Endothelial cell of umbilical vein (primary cell): Measurements from ENCODE around the gene RBM15B. TPM values are rescaled to one million over a fixed set of nuclear protein-coding genes. Genes with fewer than 3 reads are reported as not detected.
A peak's percentile ranks its signal among the peaks of the same experiment; 100 is the strongest.

Experiments used
- BruUV-seq: library from RNA; stranded (reverse); fragments of 400-500 nt; replicated peaks from 2 replicates; lab custom pipeline; 2021; lab: Mats Ljungman, UMichigan
- CTCF ChIA-PET: fragments of 300-600, 350-600 bp; sonication (Branson Sonifier 250); formaldehyde crosslinking; loops from one replicate; lab custom pipeline; 2021; ENCODE audit warnings: antibody characterized with exemption, inconsistent platforms; lab: Charles Lee
- POLR2A ChIA-PET: fragments of 300-600, 350-600 bp; sonication (Branson Sonifier 250); formaldehyde crosslinking; loops from one replicate; lab custom pipeline; 2021; ENCODE audit warnings: antibody characterized with exemption, inconsistent platforms; lab: Charles Lee
- DNase-seq: peaks from one replicate; pipeline ENCODE4 v3.0.0-alpha.2; 2011; ENCODE audit warnings: low read depth, low spot score
- FAIRE-seq: peaks from 2 replicates; lab custom pipeline; 2011; peaks lifted over from hg19 to GRCh38; lab: Jason Lieb, UNC
- H2AFZ ChIP-seq: 2 replicates; pipeline ENCODE4 v1.6.0; 2012; ENCODE audit warnings: low read depth, low read length, control low read depth, inconsistent platforms
- H3K27ac ChIP-seq: 2 replicates; pipeline ENCODE4 v1.5.1; 2011; ENCODE audit warnings: low read depth, mild to moderate bottlenecking, control low read depth, low read length, moderate library complexity; ENCODE audit not compliant: insufficient read depth
- H3K27me3 ChIP-seq, 2 experiments: 2 replicates each; pipeline versions ENCODE4 v1.6.0 to v1.6.1; 2011; ENCODE audit warnings: low read length in 2 of 2, mixed read lengths in 1 of 2; ENCODE audit not compliant: control insufficient read depth in 2 of 2, insufficient read depth in 2 of 2
- H3K36me3 ChIP-seq, 2 experiments: 2 replicates in 1 of 2; 3 replicates in 1 of 2; pipeline ENCODE4 v1.5.1; 2011; ENCODE audit warnings: low read length in 2 of 2, mild to moderate bottlenecking in 1 of 2, moderate library complexity in 1 of 2; ENCODE audit not compliant: control insufficient read depth in 2 of 2, insufficient read depth in 2 of 2; ENCODE audit errors: extremely low read depth in 1 of 2
- H3K4me1 ChIP-seq: 3 replicates; pipeline ENCODE4 v1.5.1; 2011; ENCODE audit warnings: mild to moderate bottlenecking, low read length; ENCODE audit not compliant: control insufficient read depth, insufficient read depth; ENCODE audit errors: extremely low read depth
- H3K4me2 ChIP-seq: 2 replicates; pipeline ENCODE4 v1.6.1; 2011; ENCODE audit warnings: low read length, control low read depth, mixed read lengths; ENCODE audit not compliant: insufficient read depth
- H3K4me3 ChIP-seq, 3 experiments: fragments of 200-600 bp in 1 of 3; sonication (generic), shearing (Covaris generic) in 1 of 3; replicated peaks in 1 of 3; 2 replicates each; pipeline ENCODE4 v1.5.1; 2011 to 2016; ENCODE audit warnings: control low read depth in 3 of 3, low read length in 3 of 3, mild to moderate bottlenecking in 2 of 3, inconsistent platforms in 1 of 3, low read depth in 1 of 3, moderate library complexity in 1 of 3; ENCODE audit not compliant: insufficient read depth in 1 of 3
- H3K79me2 ChIP-seq: 2 replicates; pipeline ENCODE4 v1.6.0; 2012; ENCODE audit warnings: low read length, inconsistent platforms; ENCODE audit not compliant: control insufficient read depth, insufficient read depth
- H3K9ac ChIP-seq: replicated peaks from 2 replicates; pipeline ENCODE3; 2011; ENCODE audit warnings: low read length, control low read depth; ENCODE audit not compliant: insufficient read depth; ENCODE audit errors: extremely low read depth
- H3K9me1 ChIP-seq: replicated peaks from 3 replicates; pipeline ENCODE4 v1.6.0; 2011; ENCODE audit warnings: mild to moderate bottlenecking, low read length; ENCODE audit not compliant: control insufficient read depth, insufficient read depth; ENCODE audit errors: extremely low read depth
- H3K9me3 ChIP-seq: replicated peaks from 2 replicates; pipeline ENCODE4 v1.5.1; 2012; ENCODE audit warnings: low read length, inconsistent platforms; ENCODE audit not compliant: control insufficient read depth, insufficient read depth
- H4K20me1 ChIP-seq: replicated peaks from 2 replicates; pipeline ENCODE3; 2011; ENCODE audit warnings: mild to moderate bottlenecking, low read length; ENCODE audit not compliant: control insufficient read depth, insufficient read depth; ENCODE audit errors: extremely low read depth
- CTCF ChIP-seq, 2 donors: IDR thresholded peaks; 1 replicate in 1 of 2; 2 replicates in 1 of 2; pipeline ENCODE4 v1.5.1; 2011; ENCODE audit warnings: low read length in 2 of 2, mild to moderate bottlenecking in 2 of 2, moderate library complexity in 2 of 2, control low read depth in 1 of 2, inconsistent platforms in 1 of 2, low read depth in 1 of 2; ENCODE audit not compliant: insufficient read depth in 1 of 2; ENCODE audit errors: extremely low read depth in 1 of 2
- MYC ChIP-seq: IDR thresholded peaks from one replicate; pipeline ENCODE4 v1.6.1; 2011; ENCODE audit warnings: mild to moderate bottlenecking, low read depth, low read length
- dilution Hi-C: fragments of 300-500 bp; cut with MboI; formaldehyde crosslinking; loops from one replicate; pipeline ENCODE4 v1.15.0; 2019; ENCODE audit warnings: low sequenced_read_pairs; ENCODE audit not compliant: extremely low pct_ligation_motif_present
- intact Hi-C: fragments of 100-400 bp; cut with micrococcal nuclease; formaldehyde crosslinking; loops from one replicate; pipeline ENCODE4 v1.10.0; 2022
- polyA plus RNA-seq, 4 experiments: library from polyadenylated mRNA; depleted of rRNA in 3 of 4; stranded (reverse) in 3 of 4; unstranded in 1 of 4; fragments of >200 nt; gene quantifications; 2 replicates each; pipeline versions ENCODE4 v1.2.1 to v1.2.3, GENCODE V29; 2011 to 2012; ENCODE audit warnings: missing spikeins in 1 of 4
- total RNA-seq: library from RNA; stranded (reverse); gene quantifications from 2 replicates; pipeline ENCODE4 v1.2.3, GENCODE V29; 2021

The RBM15B gene
- total and polyA plus RNA-seq, 2 donors (not counting 3 experiments of a cell fraction or from before 2014, with no cell fraction given): 19.9 to 39.1 TPM

GRCh38 chr3:51390246-51391074, 625 bp upstream of the RBM15B start:
- peak overlapping the region; percentile 5 for H3K4me2 ChIP-seq
- FAIRE-seq (peak; percentile 89), DNase-seq (no peak)
- intact Hi-C loops (loop anchor here (1.0 to 5.0 kb wide), 6 partner anchors 44 to 1033 kb away; partner anchors contain the start of gene TMEM115), dilution Hi-C loops (no loop called here)
- CTCF ChIA-PET: interaction anchor here (1.0 to 3.2 kb wide), 16 partner anchors 9 to 779 kb away, joined by 3 to 20 read pairs (median 6); partner anchors contain the start of genes CISH, DCAF1, MAPKAPK3 and RRP9
- no peaks in the 10 kb centered on the region for H4K20me1 ChIP-seq
- H3K4me3 ChIP-seq: peak overlapping the region in 1 of 3 experiments; percentile 19
- H3K4me1 ChIP-seq: peaks cover 49% of the 10 kb centered on the region
- no peak overlapping the region for H2AFZ ChIP-seq
- no peaks in the 10 kb centered on the region for H3K27me3 ChIP-seq
- TSS peak; percentile 32 for BruUV-seq
- POLR2A ChIA-PET: interaction anchor here (1.5 kb wide), 1 partner anchor 109 kb away, joined by 3 read pairs; the partner anchor contains the start of gene DCAF1
- H3K9me3 ChIP-seq: no peaks in the 10 kb centered on the region
- H3K27ac ChIP-seq: no peak overlapping the region
- H3K36me3 ChIP-seq: peaks cover 22 to 38% of the 10 kb centered on the region in 2 experiments
- TF ChIP-seq CTCF (IDR thresholded peaks at IDR 0.05; ENCODE audit: extremely low read depth in 1 of 2, insufficient read depth in 1 of 2, low read depth in 1 of 2, low read length in 2 of 2): peak in 1 of 2 donors; percentile 98
- TF ChIP-seq MYC: no peak
- peaks cover 76% of the 10 kb centered on the region for H3K79me2 ChIP-seq
- H3K9ac ChIP-seq: no peak overlapping the region
- no peaks in the 10 kb centered on the region for H3K9me1 ChIP-seq
